ENCODE measurements around the gene FRMPD4.

DNA sequence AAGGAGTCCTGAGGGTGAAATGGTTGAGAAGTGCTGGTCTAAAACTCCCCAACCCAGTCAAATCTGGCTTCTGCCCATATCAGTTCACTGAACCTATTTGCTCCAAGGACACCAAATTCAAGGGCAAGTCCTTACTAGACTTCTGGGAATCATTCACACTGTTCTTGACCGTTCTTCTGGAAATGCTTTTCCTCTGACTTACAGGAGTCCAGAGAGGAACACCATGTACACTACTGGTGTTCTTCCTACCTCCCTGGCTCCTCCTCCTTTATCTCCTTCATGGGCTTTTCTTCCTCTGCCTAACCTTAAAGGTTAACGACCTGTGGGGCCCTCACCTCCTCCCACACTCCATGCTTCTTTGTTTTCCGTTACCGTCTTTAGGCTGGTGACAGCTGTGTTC, 281.3 kb downstream of the FRMPD4 start:
- TF ChIP-seq, protein P1, sequence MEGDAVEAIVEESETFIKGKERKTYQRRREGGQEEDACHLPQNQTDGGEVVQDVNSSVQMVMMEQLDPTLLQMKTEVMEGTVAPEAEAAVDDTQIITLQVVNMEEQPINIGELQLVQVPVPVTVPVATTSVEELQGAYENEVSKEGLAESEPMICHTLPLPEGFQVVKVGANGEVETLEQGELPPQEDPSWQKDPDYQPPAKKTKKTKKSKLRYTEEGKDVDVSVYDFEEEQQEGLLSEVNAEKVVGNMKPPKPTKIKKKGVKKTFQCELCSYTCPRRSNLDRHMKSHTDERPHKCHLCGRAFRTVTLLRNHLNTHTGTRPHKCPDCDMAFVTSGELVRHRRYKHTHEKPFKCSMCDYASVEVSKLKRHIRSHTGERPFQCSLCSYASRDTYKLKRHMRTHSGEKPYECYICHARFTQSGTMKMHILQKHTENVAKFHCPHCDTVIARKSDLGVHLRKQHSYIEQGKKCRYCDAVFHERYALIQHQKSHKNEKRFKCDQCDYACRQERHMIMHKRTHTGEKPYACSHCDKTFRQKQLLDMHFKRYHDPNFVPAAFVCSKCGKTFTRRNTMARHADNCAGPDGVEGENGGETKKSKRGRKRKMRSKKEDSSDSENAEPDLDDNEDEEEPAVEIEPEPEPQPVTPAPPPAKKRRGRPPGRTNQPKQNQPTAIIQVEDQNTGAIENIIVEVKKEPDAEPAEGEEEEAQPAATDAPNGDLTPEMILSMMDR (IDR thresholded peaks at IDR 0.05; ENCODE audit: low read length), result no peak
- TF ChIP-seq EZH2 (IDR thresholded peaks at IDR 0.05; ENCODE audit: borderline replicate concordance, low read length), result no peak
